Osteocyte (in vitro differentiated cells): Measurements from ENCODE around the gene SPON1. TPM values are rescaled to one million over a fixed set of nuclear protein-coding genes. Genes with fewer than 3 reads are reported as not detected.

Experiments used
- DNase-seq: peaks from one replicate; pipeline ENCODE4 v3.0.0; 2021; ENCODE audit warnings: mixed read lengths; ENCODE audit not compliant: unreplicated experiment; ENCODE audit errors: extremely low spot score
- H3K27ac Mint-ChIP-seq: one replicate; pipeline ENCODE4 v1.8.0; 2021; ENCODE audit warnings: mild to moderate bottlenecking, mixed read lengths; ENCODE audit not compliant: unreplicated experiment
- H3K27me3 Mint-ChIP-seq: one replicate; pipeline ENCODE4 v1.8.0; 2021; ENCODE audit warnings: mixed read lengths; ENCODE audit not compliant: unreplicated experiment
- H3K36me3 Mint-ChIP-seq: one replicate; pipeline ENCODE4 v1.8.0; 2021; ENCODE audit warnings: mixed read lengths; ENCODE audit not compliant: unreplicated experiment
- H3K4me1 Mint-ChIP-seq: one replicate; pipeline ENCODE4 v1.8.0; 2021; ENCODE audit warnings: mixed read lengths; ENCODE audit not compliant: unreplicated experiment
- H3K4me3 Mint-ChIP-seq: one replicate; pipeline ENCODE4 v1.8.0; 2021; ENCODE audit warnings: mild to moderate bottlenecking, moderate library complexity, mixed read lengths; ENCODE audit not compliant: unreplicated experiment
- H3K9me3 Mint-ChIP-seq: one replicate; pipeline ENCODE4 v1.8.0; 2021; ENCODE audit warnings: mixed read lengths; ENCODE audit not compliant: unreplicated experiment
- CTCF ChIP-seq: fragments of 200-600 bp; sonication (generic); IDR thresholded peaks from 2 replicates; pipeline ENCODE4 v1.5.0; 2021; ENCODE audit warnings: antibody characterized with exemption, mild to moderate bottlenecking, moderate library complexity
- total RNA-seq: library from RNA; stranded (reverse); gene quantifications from 2 replicates; pipeline ENCODE4 v1.2.1, GENCODE V29; 2021

The SPON1 gene
- total RNA-seq, 1 donor from 2014 or later, result 0.05 TPM

GRCh38 chr11:14312736-14313438, 350.4 kb downstream of the SPON1 start:
- Mint-ChIP-seq H3K4me1 (peaks cover 46% of the 10 kb centered on the region), H3K36me3 (peaks cover 1% of the 10 kb centered on the region), H3K4me3 (peak overlapping the region; percentile 54), H3K27ac (peak overlapping the region; percentile 83), H3K9me3 (no peaks in the 10 kb centered on the region), H3K27me3 (no peaks in the 10 kb centered on the region)
- TF ChIP-seq CTCF, result no peak
- no peak for DNase-seq

- no peak for TF ChIP-seq CTCF
- H3K27ac Mint-ChIP-seq, result peak overlapping the region; percentile 17
- no peak overlapping the region for H3K4me3 Mint-ChIP-seq
- DNase-seq, result no peak
- H3K27me3 Mint-ChIP-seq, result no peaks in the 10 kb centered on the region
- peaks cover 58% of the 10 kb centered on the region for H3K4me1 Mint-ChIP-seq
- no peaks in the 10 kb centered on the region for H3K9me3 Mint-ChIP-seq
- H3K36me3 Mint-ChIP-seq, result peaks cover 1% of the 10 kb centered on the region
Observed at GRCh38 chr11:14314127-14314526, 351.6 kb downstream of the SPON1 start.

GRCh38 chr11:14315130-14315529, 352.6 kb downstream of the SPON1 start:
- no peak for TF ChIP-seq CTCF
- Mint-ChIP-seq H3K27ac (no peak overlapping the region), H3K4me1 (peaks cover 66% of the 10 kb centered on the region), H3K36me3 (peaks cover 1% of the 10 kb centered on the region), H3K27me3 (no peaks in the 10 kb centered on the region), H3K4me3 (no peak overlapping the region), H3K9me3 (no peaks in the 10 kb centered on the region)
- no peak for DNase-seq
